Panc1 (cell line): ENCODE measurements around the gene ARHGAP25. TPM values are rescaled to one million over a fixed set of nuclear protein-coding genes. Genes with fewer than 3 reads are reported as not detected.

ENCODE experiments used
- ATAC-seq: fragments of 200-7000 bp; cut with Tn5 transposase; 2 replicates; pipeline ENCODE4 v1.9.1; 2020; ENCODE audit warnings: mild to moderate bottlenecking, moderate library complexity
- BruUV-seq: library from RNA; stranded (reverse); fragments of 400-500 nt; replicated peaks from 2 replicates; lab custom pipeline; 2021; lab: Mats Ljungman, UMichigan
- CTCF ChIA-PET: fragments of 300-600 bp; sonication (Branson Sonifier 250); formaldehyde crosslinking; loops from one replicate; lab custom pipeline; 2022; ENCODE audit warnings: antibody characterized with exemption; lab: Charles Lee
- POLR2A ChIA-PET: fragments of 300-600 bp; sonication (Branson Sonifier 250); formaldehyde crosslinking; loops from one replicate; lab custom pipeline; 2022; ENCODE audit warnings: antibody characterized with exemption; lab: Charles Lee
- DNase-seq: peaks from one replicate; pipeline ENCODE4 v3.0.0-alpha.2; 2010; ENCODE audit warnings: low read depth, low spot score
- H3K27ac ChIP-seq: 2 replicates; pipeline ENCODE4 v1.5.1; 2011; ENCODE audit warnings: mild to moderate bottlenecking, low read length, inconsistent platforms
- H3K27me3 ChIP-seq: fragments of 200-500 bp; sonication (Bioruptor generic); 2 replicates; pipeline ENCODE4 v1.6.0; 2014; ENCODE audit warnings: low read length, inconsistent platforms; ENCODE audit not compliant: control insufficient read depth, insufficient read depth
- H3K36me3 ChIP-seq: fragments of 200-500 bp; sonication (Bioruptor generic); 2 replicates; pipeline ENCODE4 v1.5.1; 2014; ENCODE audit warnings: inconsistent platforms, mild to moderate bottlenecking, low read length, moderate library complexity; ENCODE audit not compliant: control insufficient read depth, insufficient read depth
- H3K4me1 ChIP-seq: 2 replicates; pipeline ENCODE4 v1.5.1; 2011; ENCODE audit warnings: inconsistent platforms, mild to moderate bottlenecking, low read length, moderate library complexity; ENCODE audit not compliant: control insufficient read depth, insufficient read depth
- H3K4me3 ChIP-seq, 2 experiments: 2 replicates each; pipeline ENCODE4 v1.5.1; 2011 to 2012; ENCODE audit warnings: low read depth in 2 of 2, low read length in 2 of 2, mild to moderate bottlenecking in 2 of 2, inconsistent platforms in 1 of 2, moderate library complexity in 1 of 2
- H3K9me3 ChIP-seq: fragments of 200-500 bp; sonication (Bioruptor generic); 2 replicates; pipeline ENCODE4 v1.5.1; 2014; ENCODE audit warnings: low read depth, mild to moderate bottlenecking, inconsistent platforms, low read length, moderate library complexity; ENCODE audit not compliant: control insufficient read depth, insufficient read depth
- POLR2AphosphoS5 ChIP-seq: IDR thresholded peaks from 2 replicates; pipeline ENCODE4 v1.6.1; 2012; ENCODE audit warnings: mild to moderate bottlenecking, low read depth, low read length, moderate library complexity
- REST ChIP-seq, 2 experiments: IDR thresholded peaks; 2 replicates each; pipeline ENCODE4 v1.6.1; 2011 to 2012; ENCODE audit warnings: low read depth in 2 of 2, control low read depth in 1 of 2, low read length in 1 of 2, mild to moderate bottlenecking in 1 of 2, moderate library complexity in 1 of 2; ENCODE audit not compliant: insufficient read depth in 1 of 2
- SIN3A ChIP-seq: IDR thresholded peaks from 2 replicates; pipeline ENCODE4 v1.6.1; 2012; ENCODE audit warnings: low read depth, mild to moderate bottlenecking, low read length, moderate library complexity, borderline replicate concordance; ENCODE audit not compliant: insufficient read depth
- in situ Hi-C: cut with HindIII; loops from 2 replicates; pipeline ENCODE4 v1.10.0; 2016; ENCODE audit warnings: low sequenced_read_pairs, low pct_unique_long_range_greater_than_20kb
- intact Hi-C: fragments of 100-400 bp; cut with micrococcal nuclease; formaldehyde crosslinking; loops from one replicate; pipeline ENCODE4 v1.10.0; 2022; ENCODE audit not compliant: unreplicated experiment
- total RNA-seq: library from RNA; stranded (reverse); gene quantifications from one replicate; pipeline ENCODE4 v1.2.1, GENCODE V29; 2021; ENCODE audit not compliant: unreplicated experiment
- TF ChIP-seq, protein P1 (sequence below): fragments of 450-650 bp; IDR thresholded peaks from 2 replicates; pipeline ENCODE4 v1.5.1; 2017; ENCODE audit warnings: mild to moderate bottlenecking

The ARHGAP25 gene
- total RNA-seq, 1 experiment from 2014 or later: 0.49 TPM

DNA sequence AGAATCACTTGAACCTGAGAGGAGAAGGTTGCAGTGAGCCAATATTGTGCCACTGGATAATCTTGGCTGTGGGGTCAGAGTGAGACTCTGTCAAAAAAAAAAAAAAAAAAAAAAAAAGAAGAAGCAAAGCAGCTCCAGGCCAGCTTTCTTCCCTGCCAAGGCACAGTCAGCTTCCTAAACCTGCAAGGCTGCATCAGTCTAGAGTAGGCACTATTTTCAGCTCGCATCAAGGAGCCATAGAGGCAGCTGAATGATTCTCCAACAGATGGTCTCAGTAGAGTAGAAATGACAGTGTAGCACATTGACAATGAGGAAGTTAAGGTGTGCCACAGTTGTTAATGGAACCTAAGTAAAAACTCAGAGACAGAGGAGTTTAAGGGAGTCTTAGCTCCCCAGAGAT, 101.0 kb downstream of the ARHGAP25 start:
- in situ Hi-C loops: no loop called here
- CTCF ChIA-PET: interaction anchor here (0.7 to 0.9 kb wide), 2 partner anchors 84 to 87 kb away, joined by 4 to 10 read pairs; no protein-coding TSS in a partner anchor

GRCh38 chr2:68837164-68837860, 102.7 kb downstream of the ARHGAP25 start:
- Histone ChIP-seq H3K9me3 (no peaks in the 10 kb centered on the region), H3K36me3 (no peaks in the 10 kb centered on the region), H3K27ac (no peak overlapping the region), H3K4me3 (no peak overlapping the region), H3K4me1 (no peaks in the 10 kb centered on the region), H3K27me3 (no peaks in the 10 kb centered on the region)
- ChIA-PET CTCF (no interaction called here), POLR2A (no interaction called here)
- in situ Hi-C loops: no loop called here
- TF ChIP-seq, protein P1, sequence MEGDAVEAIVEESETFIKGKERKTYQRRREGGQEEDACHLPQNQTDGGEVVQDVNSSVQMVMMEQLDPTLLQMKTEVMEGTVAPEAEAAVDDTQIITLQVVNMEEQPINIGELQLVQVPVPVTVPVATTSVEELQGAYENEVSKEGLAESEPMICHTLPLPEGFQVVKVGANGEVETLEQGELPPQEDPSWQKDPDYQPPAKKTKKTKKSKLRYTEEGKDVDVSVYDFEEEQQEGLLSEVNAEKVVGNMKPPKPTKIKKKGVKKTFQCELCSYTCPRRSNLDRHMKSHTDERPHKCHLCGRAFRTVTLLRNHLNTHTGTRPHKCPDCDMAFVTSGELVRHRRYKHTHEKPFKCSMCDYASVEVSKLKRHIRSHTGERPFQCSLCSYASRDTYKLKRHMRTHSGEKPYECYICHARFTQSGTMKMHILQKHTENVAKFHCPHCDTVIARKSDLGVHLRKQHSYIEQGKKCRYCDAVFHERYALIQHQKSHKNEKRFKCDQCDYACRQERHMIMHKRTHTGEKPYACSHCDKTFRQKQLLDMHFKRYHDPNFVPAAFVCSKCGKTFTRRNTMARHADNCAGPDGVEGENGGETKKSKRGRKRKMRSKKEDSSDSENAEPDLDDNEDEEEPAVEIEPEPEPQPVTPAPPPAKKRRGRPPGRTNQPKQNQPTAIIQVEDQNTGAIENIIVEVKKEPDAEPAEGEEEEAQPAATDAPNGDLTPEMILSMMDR: peak; percentile 76
- TF ChIP-seq POLR2AphosphoS5: no peak
- no peak for TF ChIP-seq REST (IDR thresholded peaks at IDR 0.05; ENCODE audit: insufficient read depth in 1 of 2, low read depth in 2 of 2, low read length in 1 of 2)
- ATAC-seq: peak; percentile 74; the same call in 1 of the 2 replicates
- peak; percentile 32 for DNase-seq
- intact Hi-C loops: loop anchor here (10.0 kb wide), 1 partner anchor 83 kb away; no protein-coding TSS in a partner anchor
- no TSS peak for BruUV-seq

More for the DNA sequence above, 101.0 kb downstream of the ARHGAP25 start:
- DNase-seq (no peak), ATAC-seq (no peak)
- H3K27ac ChIP-seq: no peak overlapping the region
- H3K4me1 ChIP-seq: no peaks in the 10 kb centered on the region
- no peaks in the 10 kb centered on the region for H3K9me3 ChIP-seq
- H3K4me3 ChIP-seq: no peak overlapping the region
- BruUV-seq: no TSS peak
- TF ChIP-seq SIN3A: no peak
- intact Hi-C loops: loop anchor here (10.0 kb wide), 1 partner anchor 81 kb away; no protein-coding TSS in a partner anchor
- POLR2A ChIA-PET: interaction anchor here (0.6 kb wide), 2 partner anchors 123 to 1242 kb away, joined by 3 to 8 read pairs; no protein-coding TSS in a partner anchor
- H3K36me3 ChIP-seq: no peaks in the 10 kb centered on the region
- H3K27me3 ChIP-seq: no peaks in the 10 kb centered on the region

- no peak for ATAC-seq
- intact Hi-C loops: loop anchor here (10.0 kb wide), 1 partner anchor 83 kb away; no protein-coding TSS in a partner anchor
Observed at GRCh38 chr2:68837861-68838341, 103.3 kb downstream of the ARHGAP25 start.

More at GRCh38 chr2:68837861-68838341, 103.3 kb downstream of the ARHGAP25 start:
- no peaks in the 10 kb centered on the region; the same call in 1 of the 2 replicates for H3K27me3 ChIP-seq
- H3K36me3 ChIP-seq: no peaks in the 10 kb centered on the region
- no peak overlapping the region for H3K27ac ChIP-seq
- ChIA-PET POLR2A (no interaction called here), CTCF (interaction anchor here (0.7 to 1.9 kb wide), 2 partner anchors 72 to 86 kb away, joined by 3 to 8 read pairs; no protein-coding TSS in a partner anchor)
- DNase-seq: no peak
- H3K9me3 ChIP-seq: no peaks in the 10 kb centered on the region
- H3K4me3 ChIP-seq: no peak overlapping the region
- BruUV-seq: no TSS peak
- H3K4me1 ChIP-seq: no peaks in the 10 kb centered on the region
- in situ Hi-C loops: no loop called here
- TF ChIP-seq REST (IDR thresholded peaks at IDR 0.05; ENCODE audit: insufficient read depth in 1 of 2, low read depth in 2 of 2, low read length in 1 of 2) (no peak), POLR2AphosphoS5 (no peak), SIN3A (no peak)
- TF ChIP-seq, protein P1: no peak
